RWPE1 (cell line): ENCODE data around the gene LRP4.

Source experiments
- CTCF ChIA-PET: fragments of 350-600 bp; sonication (Branson Sonifier 250); formaldehyde crosslinking; extraction: SDS; loops from one replicate; lab custom pipeline; 2021; lab: Yijun Ruan, JAX
- POLR2A ChIA-PET: fragments of 400-600 bp; formaldehyde crosslinking; extraction: SDS; loops from one replicate; lab custom pipeline; 2020; ENCODE audit warnings: antibody characterized with exemption; ENCODE audit not compliant: low non-redundant PET; lab: Yijun Ruan, JAX
- DNase-seq: peaks from one replicate; pipeline ENCODE4 v3.0.0; 2012; ENCODE audit warnings: low spot score
- H3K27ac ChIP-seq: fragments of 450-650 bp; 2 replicates; pipeline ENCODE4 v1.5.1; 2017
- CTCF ChIP-seq: fragments of 450-650 bp; conservative IDR thresholded peaks from 2 replicates; pipeline ENCODE4 v1.5.1; 2017; ENCODE audit warnings: low read depth, mild to moderate bottlenecking

The LRP4 gene

GRCh38 chr11:46889689-46890475, 28.5 kb downstream of the LRP4 start:
- peak; percentile 88 for TF ChIP-seq CTCF
- H3K27ac ChIP-seq = no peak overlapping the region
- POLR2A ChIA-PET = no interaction called here
- CTCF ChIA-PET = interaction anchor here (0.6 to 3.0 kb wide), 4 partner anchors 263 to 465 kb away, joined by 3 to 13 read pairs (median 6); no protein-coding TSS in a partner anchor
- peak; percentile 72 for DNase-seq

GRCh38 chr11:46889251-46889650, 29.1 kb downstream of the LRP4 start:
- no peak overlapping the region for H3K27ac ChIP-seq
- no peak for DNase-seq
- no peak for TF ChIP-seq CTCF
- ChIA-PET POLR2A (no interaction called here), CTCF (interaction anchor here (3.0 kb wide), 1 partner anchor 264 kb away, joined by 13 read pairs; no protein-coding TSS in a partner anchor)

- no peak for TF ChIP-seq CTCF
- no peak overlapping the region for H3K27ac ChIP-seq
- DNase-seq = no peak
- CTCF ChIA-PET = interaction anchor here (3.0 kb wide), 1 partner anchor 264 kb away, joined by 13 read pairs; no protein-coding TSS in a partner anchor
- POLR2A ChIA-PET = no interaction called here
Observed at GRCh38 chr11:46888636-46889035, 29.7 kb downstream of the LRP4 start.

GRCh38 chr11:46886211-46886610, 32.1 kb downstream of the LRP4 start:
- ChIA-PET POLR2A (no interaction called here), CTCF (interaction anchor here (0.6 kb wide), 1 partner anchor 233 kb away, joined by 4 read pairs; no protein-coding TSS in a partner anchor)
- DNase-seq = no peak
- TF ChIP-seq CTCF = no peak
- no peak overlapping the region for H3K27ac ChIP-seq

- POLR2A ChIA-PET = no interaction called here
- CTCF ChIA-PET = interaction anchor here (0.9 kb wide), 1 partner anchor 274 kb away, joined by 5 read pairs; no protein-coding TSS in a partner anchor
- DNase-seq = no peak
- H3K27ac ChIP-seq = no peak overlapping the region
- TF ChIP-seq CTCF = no peak
Observed at GRCh38 chr11:46879056-46879585, 39.2 kb downstream of the LRP4 start.

- POLR2A ChIA-PET = no interaction called here
- CTCF ChIA-PET = interaction anchor here (0.6 kb wide), 1 partner anchor 356 kb away, joined by 5 read pairs; no protein-coding TSS in a partner anchor
Observed at GRCh38 chr11:46877580-46877979, 40.8 kb downstream of the LRP4 start.

More at GRCh38 chr11:46877580-46877979, 40.8 kb downstream of the LRP4 start:
- no peak overlapping the region for H3K27ac ChIP-seq
- no peak for TF ChIP-seq CTCF
- no peak for DNase-seq
